ENCODE results near the gene ROR1. TPM values are rescaled to one million over a fixed set of nuclear protein-coding genes. Genes with fewer than 3 reads are reported as not detected.

Gene ROR1
- total RNA-seq, 1 experiment from 2014 or later: 56.3 TPM

- TF ChIP-seq ARID4B (CRISPR knock-in tag; IDR thresholded peaks at IDR 0.05; ENCODE audit: borderline replicate concordance) (no peak), MLX (CRISPR knock-in tag; IDR thresholded peaks at IDR 0.05) (no peak), HMGXB4 (CRISPR knock-in tag; IDR thresholded peaks at IDR 0.05) (no peak), KAT7 (CRISPR knock-in tag; IDR thresholded peaks at IDR 0.05; ENCODE audit: borderline replicate concordance) (no peak), NFE2L1 (CRISPR knock-in tag; IDR thresholded peaks at IDR 0.05) (no peak), ZNF232 (CRISPR knock-in tag; IDR thresholded peaks at IDR 0.05) (no peak), PRDM15 (CRISPR knock-in tag; IDR thresholded peaks at IDR 0.05) (no peak), MAX (CRISPR knock-in tag; IDR thresholded peaks at IDR 0.05) (no peak)
Observed at GRCh38 chr1:63797056-63797726, 23.4 kb downstream of the ROR1 start (continued).

- ChIA-PET CTCF (interaction anchor here (2.8 kb wide), 1 partner anchor 120 kb away, joined by 14 read pairs; no protein-coding TSS in a partner anchor), POLR2A (no interaction called here)
- Mint-ChIP-seq H3K27me3 (ENCODE audit: low read depth) (no peaks in the 10 kb centered on the region), H3K9me3 (no peaks in the 10 kb centered on the region), H3K36me3 (no peaks in the 10 kb centered on the region), H3K27ac (0 out of 2 replicates have a peak overlapping the region, but pooled peaks have one; percentile 6), H3K4me3 (no peak overlapping the region), H3K4me1 (peaks cover 88% of the 10 kb centered on the region)
- ATAC-seq (no peak), DNase-seq (ENCODE audit: low spot score) (no peak)
- TF ChIP-seq OVOL2 (CRISPR knock-in tag; IDR thresholded peaks at IDR 0.05; ENCODE audit: borderline replicate concordance) (no peak), JUN (CRISPR knock-in tag; IDR thresholded peaks at IDR 0.05) (no peak), ZNF512 (CRISPR knock-in tag; IDR thresholded peaks at IDR 0.05; ENCODE audit: borderline replicate concordance) (no peak), MYBL2 (CRISPR knock-in tag; IDR thresholded peaks at IDR 0.05) (no peak), FOXJ3 (CRISPR knock-in tag; IDR thresholded peaks at IDR 0.05; ENCODE audit: borderline replicate concordance) (no peak), NR3C1 (CRISPR knock-in tag; conservative IDR thresholded peaks at IDR 0.05; ENCODE audit: low read depth) (no peak), TEAD1 (CRISPR knock-in tag; IDR thresholded peaks at IDR 0.05) (no peak), ATF1 (CRISPR knock-in tag; IDR thresholded peaks at IDR 0.05) (no peak)
Observed at GRCh38 chr1:63798284-63798683, 24.5 kb downstream of the ROR1 start.
